Measurements from ENCODE around the gene CPB2.

CPB2 gene

GRCh38 chr13:46104868-46105267, at the start of gene CPB2:
CPB2 (minus strand) TSS chr13:46105033; CDS start chr13:46105009, 24 bp downstream.
- no peak for DNase-seq

- DNase-seq = no peak
Observed at GRCh38 chr13:46154136-46154801, 49.4 kb upstream of the CPB2 start.

- no peak for DNase-seq
Observed at GRCh38 chr13:46152627-46153328, 47.9 kb upstream of the CPB2 start.

- no peak for DNase-seq
Observed at GRCh38 chr13:46150134-46150693, 45.4 kb upstream of the CPB2 start.

GRCh38 chr13:46149272-46150133, 44.7 kb upstream of the CPB2 start:
- no peak for DNase-seq

GRCh38 chr13:46146898-46147297, 42.1 kb upstream of the CPB2 start:
- DNase-seq = no peak

GRCh38 chr13:46145950-46146349, 41.1 kb upstream of the CPB2 start:
- no peak for DNase-seq

GRCh38 chr13:46145135-46145534, 40.3 kb upstream of the CPB2 start:
- no peak for DNase-seq

GRCh38 chr13:46143184-46143701, 38.4 kb upstream of the CPB2 start:
- DNase-seq = no peak

GRCh38 chr13:46142776-46143175, 37.9 kb upstream of the CPB2 start:
- DNase-seq = no peak

- no peak for DNase-seq
Observed at GRCh38 chr13:46140044-46140443, 35.2 kb upstream of the CPB2 start.

GRCh38 chr13:46137627-46138317, 32.9 kb upstream of the CPB2 start:
- DNase-seq = no peak

GRCh38 chr13:46136688-46137087, 31.9 kb upstream of the CPB2 start:
- no peak for DNase-seq

GRCh38 chr13:46134961-46135522, 30.2 kb upstream of the CPB2 start:
- DNase-seq = no peak

- DNase-seq = no peak
Observed at GRCh38 chr13:46134494-46134893, 29.7 kb upstream of the CPB2 start.

- DNase-seq = no peak
Observed at GRCh38 chr13:46132109-46132508, 27.3 kb upstream of the CPB2 start.

- DNase-seq = no peak
Observed at GRCh38 chr13:46131705-46132104, 26.9 kb upstream of the CPB2 start.

- DNase-seq = no peak
Observed at GRCh38 chr13:46129955-46130618, 25.3 kb upstream of the CPB2 start.

- no peak for DNase-seq
Observed at GRCh38 chr13:46129124-46129523, 24.3 kb upstream of the CPB2 start.

- no peak for DNase-seq
Observed at GRCh38 chr13:46127358-46128023, 22.7 kb upstream of the CPB2 start.

Data from inflammatory macrophage treated with lipopolysaccharide for 4 hours (primary cell).